Measurements from ENCODE around the gene MIA.

The MIA gene

GRCh38 chr19:40750058-40750873 lies 25.1 kb upstream of the MIA start, which contains the start of gene ACTMAP (continued):
- TF ChIP-seq ZBTB10 (tag by site-specific recombination; IDR thresholded peaks at IDR 0.05) (peak; percentile 84; the same call in 1 of the 2 replicates), ZNF221 (tag by site-specific recombination; IDR thresholded peaks at IDR 0.05; ENCODE audit: borderline replicate concordance) (no peak), ZNF48 (tag by site-specific recombination; IDR thresholded peaks at IDR 0.05) (no peak), ZNF473 (tag by site-specific recombination; IDR thresholded peaks at IDR 0.05) (no peak), ZNF18 (tag by site-specific recombination; IDR thresholded peaks at IDR 0.05) (peak; percentile 78), ZFP69B (tag by site-specific recombination; IDR thresholded peaks at IDR 0.05) (peak; percentile 85), EGR2 (tag by site-specific recombination; IDR thresholded peaks at IDR 0.05; ENCODE audit: low read depth) (peak; percentile 98), ZNF629 (tag by site-specific recombination; IDR thresholded peaks at IDR 0.05) (peak; percentile 90), ZNF521 (tag by site-specific recombination; IDR thresholded peaks at IDR 0.05) (no peak), ZNF701 (tag by site-specific recombination; IDR thresholded peaks at IDR 0.05) (no peak), REST (tag by site-specific recombination; IDR thresholded peaks at IDR 0.05) (peak; percentile 56), ZNF830 (tag by site-specific recombination; IDR thresholded peaks at IDR 0.05; ENCODE audit: low read depth) (no peak), PRDM2 (tag by site-specific recombination; IDR thresholded peaks at IDR 0.05; ENCODE audit: borderline replicate concordance) (no peak), MZF1 (tag by site-specific recombination; IDR thresholded peaks at IDR 0.05; ENCODE audit: borderline replicate concordance) (peak; percentile 67; the same call in 1 of the 2 replicates)
- TF ChIP-seq, protein P1, sequence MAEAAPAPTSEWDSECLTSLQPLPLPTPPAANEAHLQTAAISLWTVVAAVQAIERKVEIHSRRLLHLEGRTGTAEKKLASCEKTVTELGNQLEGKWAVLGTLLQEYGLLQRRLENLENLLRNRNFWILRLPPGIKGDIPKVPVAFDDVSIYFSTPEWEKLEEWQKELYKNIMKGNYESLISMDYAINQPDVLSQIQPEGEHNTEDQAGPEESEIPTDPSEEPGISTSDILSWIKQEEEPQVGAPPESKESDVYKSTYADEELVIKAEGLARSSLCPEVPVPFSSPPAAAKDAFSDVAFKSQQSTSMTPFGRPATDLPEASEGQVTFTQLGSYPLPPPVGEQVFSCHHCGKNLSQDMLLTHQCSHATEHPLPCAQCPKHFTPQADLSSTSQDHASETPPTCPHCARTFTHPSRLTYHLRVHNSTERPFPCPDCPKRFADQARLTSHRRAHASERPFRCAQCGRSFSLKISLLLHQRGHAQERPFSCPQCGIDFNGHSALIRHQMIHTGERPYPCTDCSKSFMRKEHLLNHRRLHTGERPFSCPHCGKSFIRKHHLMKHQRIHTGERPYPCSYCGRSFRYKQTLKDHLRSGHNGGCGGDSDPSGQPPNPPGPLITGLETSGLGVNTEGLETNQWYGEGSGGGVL (tag by site-specific recombination; IDR thresholded peaks at IDR 0.05): peak; percentile 38
- TF ChIP-seq, protein P2, sequence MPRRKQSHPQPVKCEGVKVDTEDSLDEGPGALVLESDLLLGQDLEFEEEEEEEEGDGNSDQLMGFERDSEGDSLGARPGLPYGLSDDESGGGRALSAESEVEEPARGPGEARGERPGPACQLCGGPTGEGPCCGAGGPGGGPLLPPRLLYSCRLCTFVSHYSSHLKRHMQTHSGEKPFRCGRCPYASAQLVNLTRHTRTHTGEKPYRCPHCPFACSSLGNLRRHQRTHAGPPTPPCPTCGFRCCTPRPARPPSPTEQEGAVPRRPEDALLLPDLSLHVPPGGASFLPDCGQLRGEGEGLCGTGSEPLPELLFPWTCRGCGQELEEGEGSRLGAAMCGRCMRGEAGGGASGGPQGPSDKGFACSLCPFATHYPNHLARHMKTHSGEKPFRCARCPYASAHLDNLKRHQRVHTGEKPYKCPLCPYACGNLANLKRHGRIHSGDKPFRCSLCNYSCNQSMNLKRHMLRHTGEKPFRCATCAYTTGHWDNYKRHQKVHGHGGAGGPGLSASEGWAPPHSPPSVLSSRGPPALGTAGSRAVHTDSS (tag by site-specific recombination; IDR thresholded peaks at IDR 0.05): no peak
- TF ChIP-seq, protein P3, sequence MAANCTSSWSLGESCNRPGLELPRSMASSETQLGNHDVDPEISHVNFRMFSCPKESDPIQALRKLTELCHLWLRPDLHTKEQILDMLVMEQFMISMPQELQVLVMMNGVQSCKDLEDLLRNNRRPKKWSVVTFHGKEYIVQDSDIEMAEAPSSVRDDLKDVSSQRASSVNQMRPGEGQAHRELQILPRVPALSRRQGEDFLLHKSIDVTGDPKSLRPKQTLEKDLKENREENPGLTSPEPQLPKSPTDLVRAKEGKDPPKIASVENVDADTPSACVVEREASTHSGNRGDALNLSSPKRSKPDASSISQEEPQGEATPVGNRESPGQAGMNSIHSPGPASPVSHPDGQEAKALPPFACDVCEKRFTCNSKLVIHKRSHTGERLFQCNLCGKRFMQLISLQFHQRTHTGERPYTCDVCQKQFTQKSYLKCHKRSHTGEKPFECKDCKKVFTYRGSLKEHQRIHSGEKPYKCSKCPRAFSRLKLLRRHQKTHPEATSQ (tag by site-specific recombination; IDR thresholded peaks at IDR 0.05): peak; percentile 72
- TF ChIP-seq, protein P4, sequence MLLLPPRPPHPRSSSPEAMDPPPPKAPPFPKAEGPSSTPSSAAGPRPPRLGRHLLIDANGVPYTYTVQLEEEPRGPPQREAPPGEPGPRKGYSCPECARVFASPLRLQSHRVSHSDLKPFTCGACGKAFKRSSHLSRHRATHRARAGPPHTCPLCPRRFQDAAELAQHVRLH (tag by site-specific recombination; IDR thresholded peaks at IDR 0.05): peak; percentile 83
